HG02623 (cell line): ENCODE results near the gene OASL.
"Not testable (repeated sequence)": the region's sequence is repeated elsewhere in the genome, so short reads cannot be mapped to it uniquely, and the experiment has no call there.

Source experiments
- ATAC-seq: cut with Tn5 transposase; IDR thresholded peaks from one replicate; pipeline ENCODE4 v1.9.1; 2021; ENCODE audit warnings: moderate library complexity; ENCODE audit not compliant: unreplicated experiment

The OASL gene, protein sequence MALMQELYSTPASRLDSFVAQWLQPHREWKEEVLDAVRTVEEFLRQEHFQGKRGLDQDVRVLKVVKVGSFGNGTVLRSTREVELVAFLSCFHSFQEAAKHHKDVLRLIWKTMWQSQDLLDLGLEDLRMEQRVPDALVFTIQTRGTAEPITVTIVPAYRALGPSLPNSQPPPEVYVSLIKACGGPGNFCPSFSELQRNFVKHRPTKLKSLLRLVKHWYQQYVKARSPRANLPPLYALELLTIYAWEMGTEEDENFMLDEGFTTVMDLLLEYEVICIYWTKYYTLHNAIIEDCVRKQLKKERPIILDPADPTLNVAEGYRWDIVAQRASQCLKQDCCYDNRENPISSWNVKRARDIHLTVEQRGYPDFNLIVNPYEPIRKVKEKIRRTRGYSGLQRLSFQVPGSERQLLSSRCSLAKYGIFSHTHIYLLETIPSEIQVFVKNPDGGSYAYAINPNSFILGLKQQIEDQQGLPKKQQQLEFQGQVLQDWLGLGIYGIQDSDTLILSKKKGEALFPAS

GRCh38 chr12:121038861-121039668 lies at the start of gene OASL:
Gene OASL (minus strand): TSS chr12:121039246. CDS start chr12:121038971, 275 bp downstream.
- peak; percentile 75 for ATAC-seq

GRCh38 chr12:121088195-121088585 lies 49.1 kb upstream of the OASL start:
- no peak for ATAC-seq

GRCh38 chr12:121087467-121088194 lies 48.6 kb upstream of the OASL start:
- ATAC-seq: no peak

- no peak for ATAC-seq
These were observed 47.8 kb upstream of the OASL start for GRCh38 chr12:121086781-121087295.

DNA sequence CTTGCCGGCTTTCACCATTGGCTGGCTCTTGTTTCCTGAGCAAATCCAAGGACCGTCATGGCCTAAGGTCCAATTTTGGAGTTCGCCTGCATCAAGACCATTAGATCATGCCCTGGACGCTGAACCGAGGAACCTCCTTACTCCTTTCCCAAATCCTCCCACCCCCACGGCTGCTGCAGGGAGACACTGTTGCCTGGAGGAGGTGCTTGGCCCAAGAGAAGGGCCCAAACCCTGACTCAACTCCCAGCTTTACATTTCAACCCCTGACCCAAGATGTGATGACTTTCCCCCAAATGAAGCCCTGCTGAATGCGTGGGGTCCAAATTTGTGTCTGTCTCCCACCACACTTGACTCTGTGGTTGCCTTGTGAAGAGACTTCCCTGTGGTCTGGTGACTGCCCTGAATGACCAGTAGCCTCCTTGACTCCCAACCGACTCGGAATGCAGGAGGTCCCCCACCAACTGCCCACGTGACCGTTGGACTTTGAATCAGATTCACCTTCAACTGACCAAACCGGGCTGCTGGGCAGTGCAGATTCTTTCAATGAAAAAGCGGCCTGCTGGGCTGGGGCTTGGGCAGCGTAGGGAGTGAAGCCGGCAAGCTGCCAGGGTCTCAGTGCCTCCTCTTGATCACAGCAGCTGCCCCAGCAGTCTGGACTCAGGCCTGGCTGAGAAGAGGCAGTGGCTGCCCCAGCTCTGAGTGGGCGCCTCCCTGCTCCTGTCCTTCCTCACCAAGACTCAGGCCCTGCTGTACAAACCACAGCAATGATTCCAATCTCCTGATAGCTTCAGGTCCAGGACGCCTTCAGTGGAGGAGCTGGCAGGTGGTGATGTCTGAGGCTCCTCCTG lies 46.7 kb upstream of the OASL start:
- no peak for ATAC-seq

- no peak for ATAC-seq
These were observed 46.0 kb upstream of the OASL start for GRCh38 chr12:121085069-121085468.

DNA sequence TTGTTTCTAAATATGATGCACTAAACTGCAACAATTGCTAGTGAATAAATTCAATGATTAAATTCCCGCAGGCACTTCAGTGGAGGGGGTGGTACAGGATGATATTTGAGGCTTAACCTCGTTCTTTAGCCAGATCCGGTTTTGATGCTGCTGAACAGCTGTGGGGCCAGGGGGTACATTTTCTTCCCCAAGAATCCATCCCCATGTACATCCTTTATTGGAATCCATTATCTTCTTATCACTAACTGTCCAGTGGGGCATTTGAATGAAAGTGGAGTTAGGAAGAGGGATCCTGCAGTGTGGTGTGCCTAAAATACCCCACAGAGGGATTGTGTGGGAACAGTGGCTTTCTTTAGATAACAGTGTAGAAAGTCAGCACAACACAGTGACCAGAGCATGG lies 45.2 kb upstream of the OASL start:
- ATAC-seq: no peak

DNA sequence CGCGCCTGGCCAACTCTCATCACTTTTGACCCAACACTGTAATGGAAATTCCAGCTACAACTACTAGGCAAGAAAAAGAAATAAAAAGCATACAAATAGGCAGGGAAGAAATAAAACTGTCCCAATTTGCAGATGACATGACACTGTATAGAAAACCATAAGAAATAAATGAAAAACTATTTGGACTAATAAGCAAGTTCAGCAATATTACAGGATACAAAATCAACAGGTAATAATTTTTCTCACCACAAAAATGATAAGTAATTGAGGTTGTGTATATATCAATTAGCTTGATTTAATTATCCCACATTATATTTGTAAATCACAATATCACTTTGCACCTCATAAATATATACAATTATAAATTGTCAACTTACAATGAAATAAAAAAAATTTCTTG lies 41.9 kb upstream of the OASL start:
- no peak for ATAC-seq

DNA sequence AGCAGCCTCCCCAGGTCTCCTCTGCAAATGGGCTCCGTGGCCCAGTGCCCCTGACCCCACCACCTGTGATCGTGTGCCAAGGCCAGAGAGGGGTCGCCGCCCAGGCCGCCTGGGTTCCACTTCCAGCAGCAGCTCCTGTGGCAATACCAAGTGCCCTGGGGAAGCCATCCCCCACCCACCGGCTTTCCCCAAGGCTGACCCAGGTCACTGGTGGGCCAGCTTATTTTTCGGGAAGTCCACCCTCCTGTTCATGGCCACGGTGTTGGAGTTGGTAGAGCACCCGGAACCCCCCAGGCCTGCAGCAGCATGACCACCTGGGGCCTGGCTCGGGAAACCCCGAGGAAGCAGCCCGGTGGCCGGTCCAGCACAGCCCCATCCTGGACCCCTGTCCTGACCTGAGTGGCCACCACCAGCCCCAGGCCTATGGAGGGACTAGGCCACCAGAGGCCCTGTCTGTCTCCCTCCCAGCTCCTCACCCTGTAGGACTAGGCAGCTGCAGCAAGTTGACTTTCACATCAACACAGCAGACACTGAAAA lies 40.8 kb upstream of the OASL start:
- ATAC-seq: no peak

DNA sequence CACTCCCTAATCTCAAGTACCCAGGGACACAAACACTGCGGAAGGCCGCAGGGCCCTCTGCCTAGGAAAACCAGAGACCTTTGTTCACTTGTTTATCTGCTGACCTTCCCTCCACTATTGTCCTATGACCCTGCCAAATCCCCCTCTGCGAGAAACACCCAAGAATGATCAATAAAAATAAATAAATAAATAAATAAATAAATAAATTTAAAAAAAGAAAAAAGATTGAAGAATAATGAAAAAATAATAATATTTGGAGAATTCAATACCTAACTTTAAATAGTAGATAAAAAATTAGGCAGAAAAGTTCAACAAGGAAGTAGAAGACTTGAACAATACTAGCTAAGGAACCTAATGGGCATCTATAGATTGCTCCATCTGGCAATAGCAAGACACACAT lies 38.4 kb upstream of the OASL start:
- ATAC-seq: not testable (repeated sequence)

DNA sequence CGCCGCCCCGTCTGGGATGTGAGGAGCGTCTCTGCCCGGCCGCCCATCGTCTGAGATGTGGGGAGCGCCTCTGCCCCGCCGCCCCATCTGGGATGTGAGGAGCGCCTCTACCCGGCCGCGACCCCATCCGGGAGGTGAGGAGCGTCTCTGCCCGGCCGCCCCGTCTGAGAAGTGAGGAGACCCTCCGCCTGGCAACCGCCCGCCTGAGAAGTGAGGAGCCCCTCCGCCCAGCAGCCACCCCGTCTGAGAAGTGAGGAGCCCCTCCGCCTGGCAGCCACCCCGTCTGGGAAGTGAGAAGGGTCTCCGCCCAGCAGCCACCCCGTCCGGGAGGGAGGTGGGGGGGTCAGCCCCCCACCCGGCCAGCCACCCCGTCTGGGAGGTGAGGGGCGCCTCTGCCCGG lies 36.9 kb upstream of the OASL start:
- not testable (repeated sequence) for ATAC-seq

DNA sequence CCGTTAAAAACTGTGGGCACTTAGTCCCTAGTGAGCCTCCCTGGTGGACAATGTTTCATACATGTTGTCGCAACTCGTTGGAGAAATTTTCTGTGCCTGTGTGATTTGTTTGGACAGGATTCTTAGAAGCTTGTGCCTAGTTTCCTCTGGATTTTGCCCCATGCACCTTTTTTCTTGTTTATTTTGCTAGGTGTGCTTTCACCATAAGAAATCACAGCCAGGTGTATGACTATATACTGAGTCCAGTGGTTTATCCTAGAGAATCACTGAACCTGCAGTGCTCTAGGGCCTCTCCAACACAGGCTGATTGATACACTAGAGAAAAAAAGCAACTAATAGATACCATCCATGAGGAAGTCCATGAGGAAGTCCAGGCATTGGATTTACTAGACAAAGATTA lies 33.1 kb upstream of the OASL start:
- ATAC-seq: no peak

DNA sequence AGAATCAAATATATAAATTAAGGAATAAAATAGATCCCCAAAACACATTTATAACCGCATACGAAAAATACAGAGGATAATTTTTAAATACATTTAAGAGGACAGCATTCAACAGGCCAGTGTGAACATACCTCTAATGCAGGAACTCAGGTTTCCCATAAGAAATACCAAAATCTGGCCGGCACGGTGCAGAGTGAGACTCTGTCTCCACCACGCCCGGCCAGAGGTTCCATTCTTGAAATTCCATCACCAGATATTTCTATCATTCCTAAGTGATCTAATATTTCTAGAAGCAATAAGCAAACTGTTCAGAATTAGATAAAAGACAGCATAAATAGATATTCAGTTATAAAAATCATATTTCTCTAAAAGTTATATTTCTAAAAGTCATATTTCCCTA lies 30.2 kb upstream of the OASL start:
- ATAC-seq: no peak

- no peak for ATAC-seq
These were observed 26.3 kb upstream of the OASL start for GRCh38 chr12:121065345-121065744.

DNA sequence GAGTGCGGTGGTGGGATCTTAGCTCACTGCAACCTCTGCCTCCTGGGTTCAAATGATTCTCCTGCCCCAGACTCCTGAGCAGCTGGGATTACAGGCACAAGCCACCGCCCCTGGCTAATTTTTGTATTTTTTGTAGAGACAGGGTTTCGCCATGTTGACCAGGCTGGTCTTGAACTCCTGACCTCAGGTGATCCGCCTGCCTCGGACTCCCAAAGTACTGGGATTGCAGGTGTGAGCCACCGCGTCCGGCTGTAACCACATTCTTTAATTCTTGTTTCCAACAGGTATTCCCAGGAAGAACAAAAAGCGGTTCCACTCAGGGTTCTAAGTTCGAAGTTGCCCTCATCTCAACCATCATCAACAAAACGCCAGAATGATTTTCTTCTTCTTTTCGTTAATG lies 25.5 kb upstream of the OASL start:
- ATAC-seq: not testable (repeated sequence)

DNA sequence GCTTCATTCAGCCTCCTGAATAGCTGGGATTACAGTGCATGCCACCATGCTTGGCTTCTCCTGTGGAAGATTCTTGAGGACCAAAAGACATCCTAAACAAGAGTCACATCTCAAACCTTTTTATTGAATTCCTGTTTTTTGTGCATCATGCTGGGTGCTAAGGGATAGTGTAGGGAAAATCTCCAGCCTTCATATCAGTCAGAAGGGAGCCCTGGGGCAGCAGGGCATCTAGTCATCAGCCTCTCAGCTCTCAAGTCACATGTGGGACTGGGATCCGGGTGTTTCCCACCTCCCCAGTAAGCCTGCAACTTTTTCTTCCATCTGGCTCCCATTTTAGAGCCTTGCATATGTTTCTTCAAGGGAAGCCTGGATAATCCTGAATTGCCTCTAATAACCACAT lies 25.1 kb upstream of the OASL start:
- no peak for ATAC-seq

DNA sequence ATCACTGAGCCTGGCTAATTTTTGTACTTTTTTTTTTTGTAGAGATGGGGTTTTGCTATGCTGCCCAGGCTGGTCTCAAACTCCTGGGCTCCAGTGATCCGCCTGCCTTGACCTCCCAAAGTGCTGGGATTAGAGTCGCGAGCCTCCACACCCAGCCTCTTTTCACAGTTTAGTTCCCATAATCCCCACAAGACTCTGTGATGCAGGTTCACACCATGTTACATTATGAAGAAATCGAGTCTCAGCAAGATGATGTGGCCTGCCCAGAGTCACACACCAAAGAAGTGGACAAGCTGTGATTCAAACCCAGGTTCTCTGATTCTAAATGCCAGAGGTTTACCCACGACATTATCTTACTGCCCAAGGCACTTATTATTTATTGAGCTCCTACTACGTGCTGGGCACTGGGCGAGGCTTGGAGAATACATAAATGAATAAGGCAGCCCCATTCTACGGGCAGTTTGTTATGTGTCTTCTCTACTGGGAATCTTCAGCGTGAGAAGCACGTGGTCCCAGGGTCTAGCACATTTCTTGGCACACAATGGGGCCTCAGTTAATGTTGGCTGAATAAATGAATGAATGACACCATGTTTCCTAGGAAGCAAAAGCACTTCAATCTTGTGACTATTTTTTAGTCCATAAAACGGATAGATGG lies 23.5 kb upstream of the OASL start:
- no peak for ATAC-seq

GRCh38 chr12:121061831-121062230 lies 22.8 kb upstream of the OASL start:
- no peak for ATAC-seq
